H9 (cell line): Measurements from ENCODE around the gene WNT10A. TPM values are rescaled to one million over a fixed set of nuclear protein-coding genes. Genes with fewer than 3 reads are reported as not detected.

Source experiments
- DNase-seq: peaks from one replicate; pipeline ENCODE4 v3.0.0-alpha.2; 2017
- H2AFZ ChIP-seq: one replicate; pipeline ENCODE4 v1.6.1; 2013; ENCODE audit warnings: mild to moderate bottlenecking, low read length, control low read depth, moderate library complexity
- H2AK5ac ChIP-seq: 2 replicates; pipeline ENCODE4 v1.6.1; 2013; ENCODE audit warnings: low read length, control low read depth, mixed read lengths; ENCODE audit not compliant: insufficient read length
- H2BK120ac ChIP-seq: one replicate; pipeline ENCODE4 v1.6.1; 2013; ENCODE audit warnings: low read depth, mild to moderate bottlenecking, low read length, control low read depth, inconsistent platforms; ENCODE audit not compliant: poor library complexity, severe bottlenecking
- H2BK12ac ChIP-seq: 2 replicates; pipeline ENCODE4 v1.6.1; 2013; ENCODE audit warnings: low read length, control low read depth, mixed read lengths, low read depth; ENCODE audit not compliant: insufficient read length
- H2BK15ac ChIP-seq: 2 replicates; pipeline ENCODE4 v1.6.1; 2013; ENCODE audit warnings: low read depth, low read length, control low read depth
- H2BK20ac ChIP-seq: one replicate; pipeline ENCODE4 v1.6.1; 2013; ENCODE audit warnings: low read depth, mild to moderate bottlenecking, low read length, control low read depth, inconsistent platforms; ENCODE audit not compliant: poor library complexity, severe bottlenecking
- H2BK5ac ChIP-seq: 2 replicates; pipeline ENCODE4 v1.6.1; 2013; ENCODE audit warnings: low read length, control low read depth, mixed read lengths; ENCODE audit not compliant: insufficient read length
- H3K14ac ChIP-seq: 2 replicates; pipeline ENCODE4 v1.6.1; 2013; ENCODE audit warnings: low read length, control low read depth; ENCODE audit not compliant: insufficient read depth
- H3K18ac ChIP-seq: 2 replicates; pipeline ENCODE4 v1.6.1; 2013; ENCODE audit warnings: low read depth, mild to moderate bottlenecking, mixed read lengths, low read length, control low read depth; ENCODE audit not compliant: insufficient read length
- H3K23ac ChIP-seq: 2 replicates; pipeline ENCODE4 v1.6.1; 2013; ENCODE audit warnings: low read length, control low read depth, mixed read lengths, low read depth; ENCODE audit not compliant: insufficient read length
- H3K23me2 ChIP-seq: 2 replicates; pipeline ENCODE4 v1.6.1; 2013; ENCODE audit warnings: low read depth, mild to moderate bottlenecking, mixed read lengths, low read length, control low read depth; ENCODE audit not compliant: insufficient read length, poor library complexity, severe bottlenecking
- H3K27ac ChIP-seq: 2 replicates; pipeline ENCODE4 v1.5.1; 2013; ENCODE audit warnings: low read length, control low read depth, mixed read lengths, low read depth; ENCODE audit not compliant: insufficient read length
- H3K27me3 ChIP-seq: 2 replicates; pipeline ENCODE4 v1.6.1; 2013; ENCODE audit warnings: low read length, control low read depth, inconsistent platforms; ENCODE audit not compliant: insufficient read depth
- H3K4ac ChIP-seq: 2 replicates; pipeline ENCODE4 v1.6.1; 2013; ENCODE audit warnings: low read depth, mild to moderate bottlenecking, control low read depth, inconsistent platforms, low read length, moderate library complexity
- H3K4me1 ChIP-seq: 2 replicates; pipeline ENCODE4 v1.6.1; 2013; ENCODE audit warnings: low read length, control low read depth, inconsistent platforms; ENCODE audit not compliant: insufficient read depth
- H3K4me2 ChIP-seq: 2 replicates; pipeline ENCODE4 v1.6.1; 2013; ENCODE audit warnings: low read length, control low read depth, mixed read lengths; ENCODE audit not compliant: insufficient read length, insufficient read depth
- H3K56ac ChIP-seq: 2 replicates; pipeline ENCODE4 v1.6.1; 2013; ENCODE audit warnings: low read depth, mild to moderate bottlenecking, mixed read lengths, low read length, control low read depth; ENCODE audit not compliant: insufficient read length
- H3K79me1 ChIP-seq: 2 replicates; pipeline ENCODE4 v1.6.1; 2013; ENCODE audit warnings: low read depth, mild to moderate bottlenecking, moderate library complexity, low read length, control low read depth, inconsistent platforms; ENCODE audit not compliant: insufficient read depth, poor library complexity, severe bottlenecking
- H3K79me2 ChIP-seq: 2 replicates; pipeline ENCODE4 v1.6.1; 2013; ENCODE audit warnings: low read length, control low read depth, inconsistent platforms; ENCODE audit not compliant: insufficient read depth
- H3K9ac ChIP-seq: 2 replicates; pipeline ENCODE4 v1.6.1; 2013; ENCODE audit warnings: low read length, control low read depth, mixed read lengths; ENCODE audit not compliant: insufficient read length; ENCODE audit errors: extremely low read depth
- H3K9me3 ChIP-seq: one replicate; pipeline ENCODE4 v1.6.1; 2013; ENCODE audit warnings: low read depth, low read length, inconsistent platforms; ENCODE audit not compliant: control insufficient read depth
- H3T11ph ChIP-seq: one replicate; pipeline ENCODE4 v1.6.1; 2013; ENCODE audit warnings: mild to moderate bottlenecking, low read length, control low read depth, inconsistent platforms
- H4K20me1 ChIP-seq: one replicate; pipeline ENCODE4 v1.6.1; 2013; ENCODE audit not compliant: control insufficient read depth, insufficient read length, insufficient read depth
- H4K5ac ChIP-seq: 2 replicates; pipeline ENCODE4 v1.6.1; 2013; ENCODE audit warnings: low read depth, mild to moderate bottlenecking, mixed read lengths, low read length, control low read depth; ENCODE audit not compliant: insufficient read length
- H4K8ac ChIP-seq: replicated peaks from 2 replicates; pipeline ENCODE4 v1.6.1; 2013; ENCODE audit warnings: low read length, control low read depth, mixed read lengths, low read depth; ENCODE audit not compliant: insufficient read length
- H4K91ac ChIP-seq: 2 replicates; pipeline ENCODE4 v1.6.1; 2013; ENCODE audit warnings: low read depth, mild to moderate bottlenecking, moderate library complexity, mixed read lengths, low read length, control low read depth; ENCODE audit not compliant: insufficient read length
- H3K27ac Mint-ChIP-seq, 3 experiments: 2 replicates in 2 of 3; 3 replicates in 1 of 3; pipeline ENCODE4 v1.8.0; 2020 to 2021; ENCODE audit warnings: mixed read lengths in 3 of 3, mild to moderate bottlenecking in 1 of 3, moderate library complexity in 1 of 3
- H3K27me3 Mint-ChIP-seq: 2 replicates; pipeline ENCODE4 v1.8.0; 2021; ENCODE audit warnings: low read depth, mild to moderate bottlenecking, moderate library complexity, mixed read lengths
- H3K36me3 Mint-ChIP-seq, 3 experiments: 2 replicates in 2 of 3; 3 replicates in 1 of 3; pipeline ENCODE4 v1.8.0; 2020 to 2021; ENCODE audit warnings: low read depth in 3 of 3, mixed read lengths in 3 of 3; ENCODE audit not compliant: insufficient read depth in 1 of 3
- H3K4me1 Mint-ChIP-seq, 2 experiments: 2 replicates each; pipeline ENCODE4 v1.8.0; 2020; ENCODE audit warnings: mixed read lengths in 2 of 2
- H3K4me3 Mint-ChIP-seq, 2 experiments: 2 replicates in 1 of 2; 3 replicates in 1 of 2; pipeline ENCODE4 v1.8.0; 2020 to 2021; ENCODE audit warnings: mild to moderate bottlenecking in 2 of 2, mixed read lengths in 2 of 2, moderate library complexity in 1 of 2
- H3K9me3 Mint-ChIP-seq, 2 experiments: 2 replicates in 1 of 2; 3 replicates in 1 of 2; pipeline ENCODE4 v1.8.0; 2020; ENCODE audit warnings: mild to moderate bottlenecking in 2 of 2, mixed read lengths in 2 of 2, moderate library complexity in 1 of 2
- WGBS: extraction: QIAGEN DNeasy Blood & Tissue Kit; methylation state at CpG from one replicate; pipeline ENCODE4 v1.1.7; 2013; ENCODE audit warnings: missing lambda C conversion rate, low lambda C conversion rate, mixed read lengths; ENCODE audit not compliant: insufficient read length; ENCODE audit errors: extremely low coverage; 5-methylcytosine and 5-hydroxymethylcytosine counted together
- total RNA-seq: library from RNA; stranded (reverse); gene quantifications from 2 replicates; pipeline ENCODE4 v1.2.1, GENCODE V29; 2021
- TF ChIP-seq, protein P1 (sequence below): fragments of 200-600 bp; sonication (generic); conservative IDR thresholded peaks from 3 replicates; pipeline ENCODE4 v1.8.0; 2021; ENCODE audit warnings: antibody characterized with exemption, mild to moderate bottlenecking

Gene WNT10A
- total RNA-seq, 1 experiment from 2014 or later, result not detected

DNA sequence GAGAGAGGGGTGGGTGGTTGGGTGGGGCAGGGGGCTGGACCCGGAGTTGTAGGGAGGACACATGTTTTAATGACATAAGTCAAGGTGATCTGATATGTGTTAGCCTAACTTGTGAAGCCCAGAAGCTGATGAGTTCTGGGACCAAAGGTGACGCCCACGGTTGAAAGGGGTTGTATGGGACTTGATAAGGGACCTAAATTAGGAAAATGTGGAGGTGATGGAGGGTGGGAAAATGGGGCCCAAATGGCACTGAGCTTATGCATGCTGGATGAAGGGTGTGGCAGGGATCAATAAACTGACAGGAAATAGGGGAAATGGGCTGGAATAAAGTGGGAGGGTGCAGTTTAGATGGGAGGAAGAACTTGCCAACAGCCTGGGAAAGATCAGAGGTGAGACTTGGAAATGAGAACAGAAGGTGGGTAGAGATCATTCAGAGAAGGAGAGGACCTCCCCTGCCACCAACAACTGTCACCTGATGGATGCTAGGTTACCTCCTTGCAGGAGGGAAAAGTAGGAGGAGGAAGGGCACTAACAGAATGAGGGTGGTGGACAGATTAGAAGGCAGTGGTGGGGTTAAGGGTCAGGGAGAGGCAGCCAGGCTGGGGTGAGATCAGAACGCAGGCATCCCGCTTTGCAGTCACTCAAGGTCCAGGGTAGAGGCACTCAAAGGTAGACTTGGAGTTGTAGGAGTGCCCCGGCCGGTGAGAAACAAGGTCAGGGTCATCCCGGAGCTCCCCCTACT lies 15.3 kb downstream of the WNT10A start:
- H3K27me3 ChIP-seq, result peaks cover 91% of the 10 kb centered on the region
- H3K27ac ChIP-seq, result no peak overlapping the region
- no peak overlapping the region for H2BK20ac ChIP-seq
- no peak overlapping the region for H4K91ac ChIP-seq
- Mint-ChIP-seq H3K4me3 (no peak overlapping the region), H3K36me3 (no peaks in the 10 kb centered on the region; a peak in 1 of 7 replicates), H3K27ac (no peak overlapping the region), H3K4me1 (peaks cover 19 to 41% of the 10 kb centered on the region in 2 experiments), H3K27me3 (peaks cover 98% of the 10 kb centered on the region), H3K9me3 (peaks cover 0 to 2% of the 10 kb centered on the region in 2 experiments; a peak in 3 of 5 replicates)
- no CpG with 5 or more reads among the region's 8 CpGs for WGBS
- no peaks in the 10 kb centered on the region for H4K20me1 ChIP-seq
- H3K9me3 ChIP-seq, result no peaks in the 10 kb centered on the region
- no peak overlapping the region for H4K5ac ChIP-seq
- no peak overlapping the region for H3K23ac ChIP-seq
- H2AK5ac ChIP-seq, result no peak overlapping the region
- no peak overlapping the region for H3T11ph ChIP-seq
- TF ChIP-seq, protein P1, sequence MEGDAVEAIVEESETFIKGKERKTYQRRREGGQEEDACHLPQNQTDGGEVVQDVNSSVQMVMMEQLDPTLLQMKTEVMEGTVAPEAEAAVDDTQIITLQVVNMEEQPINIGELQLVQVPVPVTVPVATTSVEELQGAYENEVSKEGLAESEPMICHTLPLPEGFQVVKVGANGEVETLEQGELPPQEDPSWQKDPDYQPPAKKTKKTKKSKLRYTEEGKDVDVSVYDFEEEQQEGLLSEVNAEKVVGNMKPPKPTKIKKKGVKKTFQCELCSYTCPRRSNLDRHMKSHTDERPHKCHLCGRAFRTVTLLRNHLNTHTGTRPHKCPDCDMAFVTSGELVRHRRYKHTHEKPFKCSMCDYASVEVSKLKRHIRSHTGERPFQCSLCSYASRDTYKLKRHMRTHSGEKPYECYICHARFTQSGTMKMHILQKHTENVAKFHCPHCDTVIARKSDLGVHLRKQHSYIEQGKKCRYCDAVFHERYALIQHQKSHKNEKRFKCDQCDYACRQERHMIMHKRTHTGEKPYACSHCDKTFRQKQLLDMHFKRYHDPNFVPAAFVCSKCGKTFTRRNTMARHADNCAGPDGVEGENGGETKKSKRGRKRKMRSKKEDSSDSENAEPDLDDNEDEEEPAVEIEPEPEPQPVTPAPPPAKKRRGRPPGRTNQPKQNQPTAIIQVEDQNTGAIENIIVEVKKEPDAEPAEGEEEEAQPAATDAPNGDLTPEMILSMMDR, result no peak
- H3K4me2 ChIP-seq, result no peak overlapping the region
- H3K56ac ChIP-seq, result no peak overlapping the region
- no peak overlapping the region for H2BK5ac ChIP-seq
- no peak overlapping the region for H3K14ac ChIP-seq
- peaks cover 3% of the 10 kb centered on the region; the same call in 1 of the 2 replicates for H3K4me1 ChIP-seq
- peaks cover 5% of the 10 kb centered on the region for H3K23me2 ChIP-seq
- H3K4ac ChIP-seq, result no peak overlapping the region
- no peak overlapping the region for H3K9ac ChIP-seq
- no peak overlapping the region for H2BK120ac ChIP-seq
- H3K79me2 ChIP-seq, result no peaks in the 10 kb centered on the region
- H3K79me1 ChIP-seq, result no peaks in the 10 kb centered on the region
- no peak overlapping the region for H4K8ac ChIP-seq
- no peak overlapping the region for H2BK15ac ChIP-seq
- H2BK12ac ChIP-seq, result no peak overlapping the region
- H3K18ac ChIP-seq, result no peak overlapping the region
- H2AFZ ChIP-seq, result no peak overlapping the region
- DNase-seq, result peak; percentile 30
